WTC11 (cell line): ENCODE measurements around the gene TELO2. TPM values are rescaled to one million over a fixed set of nuclear protein-coding genes. Genes with fewer than 3 reads are reported as not detected.

Source experiments
- ATAC-seq: fragments of 200-7000 bp; cut with Tn5 transposase; 2 replicates; pipeline ENCODE4 v1.10.0; 2021; ENCODE audit warnings: mild to moderate bottlenecking, moderate library complexity
- CTCF ChIA-PET: fragments of 300-600 bp; sonication (Branson Sonifier 250); formaldehyde crosslinking; loops from one replicate; lab custom pipeline; 2021; ENCODE audit warnings: antibody characterized with exemption; lab: Charles Lee
- POLR2A ChIA-PET: fragments of 350-600 bp; sonication (Branson Sonifier 250); formaldehyde crosslinking; loops from one replicate; lab custom pipeline; 2021; ENCODE audit warnings: antibody characterized with exemption; lab: Charles Lee
- DNase-seq: peaks from one replicate; pipeline ENCODE4 v3.0.0; 2021; ENCODE audit warnings: low spot score
- H3K27ac Mint-ChIP-seq: 2 replicates; pipeline ENCODE4 v1.8.0; 2021; ENCODE audit warnings: mixed read lengths
- H3K27me3 Mint-ChIP-seq: 2 replicates; pipeline ENCODE4 v1.8.0; 2021; ENCODE audit warnings: low read depth, mild to moderate bottlenecking, moderate library complexity, mixed read lengths
- H3K36me3 Mint-ChIP-seq: 2 replicates; pipeline ENCODE4 v1.8.0; 2021; ENCODE audit warnings: mixed read lengths
- H3K4me1 Mint-ChIP-seq: 2 replicates; pipeline ENCODE4 v1.8.0; 2022; ENCODE audit warnings: mixed read lengths
- H3K4me3 Mint-ChIP-seq: 2 replicates; pipeline ENCODE4 v1.8.0; 2021; ENCODE audit warnings: mild to moderate bottlenecking, moderate library complexity, mixed read lengths
- H3K9me3 Mint-ChIP-seq: 2 replicates; pipeline ENCODE4 v1.8.0; 2021; ENCODE audit warnings: mixed read lengths
- ETV6 ChIP-seq: sonication (generic); formaldehyde crosslinking; IDR thresholded peaks from 2 replicates; pipeline ENCODE4 v1.8.1; 2022; ENCODE audit warnings: mild to moderate bottlenecking, missing genetic modification reagents
- FOXP1 ChIP-seq: sonication (generic); formaldehyde crosslinking; IDR thresholded peaks from 2 replicates; pipeline ENCODE4 v1.8.0; 2022; ENCODE audit warnings: missing genetic modification reagents, mild to moderate bottlenecking, moderate library complexity, borderline replicate concordance
- HMGA2 ChIP-seq: fragments of 250-450 bp; sonication (Bioruptor Pico); IDR thresholded peaks from 2 replicates; pipeline ENCODE4 v1.4.0; 2021; ENCODE audit warnings: mild to moderate bottlenecking, moderate library complexity
- IRF2 ChIP-seq: sonication (generic); formaldehyde crosslinking; IDR thresholded peaks from 2 replicates; pipeline ENCODE4 v1.8.0; 2022; ENCODE audit warnings: low read depth, missing genetic modification reagents, borderline replicate concordance
- JUN ChIP-seq: sonication (generic); formaldehyde crosslinking; IDR thresholded peaks from 2 replicates; pipeline ENCODE4 v1.8.0; 2023; ENCODE audit warnings: mild to moderate bottlenecking, missing genetic modification reagents
- NR2C2 ChIP-seq: sonication (generic); formaldehyde crosslinking; IDR thresholded peaks from 2 replicates; pipeline ENCODE4 v1.8.0; 2022; ENCODE audit warnings: mild to moderate bottlenecking, missing genetic modification reagents
- OVOL2 ChIP-seq: fragments of 250-450 bp; sonication (Bioruptor Pico); IDR thresholded peaks from 2 replicates; pipeline ENCODE4 v1.9.0; 2021; ENCODE audit warnings: mild to moderate bottlenecking, borderline replicate concordance
- RORB ChIP-seq: fragments of 250-450 bp; sonication (Bioruptor Pico); IDR thresholded peaks from 2 replicates; pipeline ENCODE4 v1.9.0; 2021; ENCODE audit warnings: mild to moderate bottlenecking
- TCF7 ChIP-seq: sonication (generic); formaldehyde crosslinking; IDR thresholded peaks from 2 replicates; pipeline ENCODE4 v1.8.0; 2022; ENCODE audit warnings: mild to moderate bottlenecking, low read depth, missing genetic modification reagents, moderate library complexity
- ZNF219 ChIP-seq: sonication (generic); formaldehyde crosslinking; IDR thresholded peaks from 2 replicates; pipeline ENCODE4 v1.8.0; 2023; ENCODE audit warnings: missing genetic modification reagents, mild to moderate bottlenecking, borderline replicate concordance
- total RNA-seq: library from RNA; stranded (reverse); gene quantifications from 3 replicates; pipeline ENCODE4 v1.2.3, GENCODE V29; 2021
- TF ChIP-seq, protein P1 (sequence below): fragments of 200-600 bp; IDR thresholded peaks from 2 replicates; pipeline ENCODE4 v1.8.0; 2022; ENCODE audit warnings: antibody characterized with exemption
- TF ChIP-seq, protein P2 (sequence below): fragments of 250-450 bp; sonication (Bioruptor Pico); IDR thresholded peaks from 2 replicates; pipeline ENCODE4 v2.1.2; 2022; ENCODE audit warnings: mild to moderate bottlenecking, moderate library complexity
- TF ChIP-seq, protein P3 (sequence below): sonication (generic); formaldehyde crosslinking; IDR thresholded peaks from 2 replicates; pipeline ENCODE4 v1.8.0; 2022; ENCODE audit warnings: mild to moderate bottlenecking, missing genetic modification reagents
- TF ChIP-seq, protein P4 (sequence below): fragments of 250-450 bp; sonication (Bioruptor Pico); IDR thresholded peaks from 2 replicates; pipeline ENCODE4 v1.9.0; 2021; ENCODE audit warnings: moderate library complexity, mild to moderate bottlenecking, inconsistent platforms, borderline replicate concordance
- TF ChIP-seq, protein P5 (sequence below): sonication (generic); formaldehyde crosslinking; IDR thresholded peaks from 2 replicates; pipeline ENCODE4 v1.8.0; 2022; ENCODE audit warnings: mild to moderate bottlenecking, missing genetic modification reagents
- TF ChIP-seq, protein P6 (sequence below): sonication (generic); formaldehyde crosslinking; IDR thresholded peaks from 2 replicates; pipeline ENCODE4 v1.8.0; 2022; ENCODE audit warnings: missing genetic modification reagents

The TELO2 gene
- total RNA-seq, 1 experiment from 2014 or later: 86.7 TPM

DNA sequence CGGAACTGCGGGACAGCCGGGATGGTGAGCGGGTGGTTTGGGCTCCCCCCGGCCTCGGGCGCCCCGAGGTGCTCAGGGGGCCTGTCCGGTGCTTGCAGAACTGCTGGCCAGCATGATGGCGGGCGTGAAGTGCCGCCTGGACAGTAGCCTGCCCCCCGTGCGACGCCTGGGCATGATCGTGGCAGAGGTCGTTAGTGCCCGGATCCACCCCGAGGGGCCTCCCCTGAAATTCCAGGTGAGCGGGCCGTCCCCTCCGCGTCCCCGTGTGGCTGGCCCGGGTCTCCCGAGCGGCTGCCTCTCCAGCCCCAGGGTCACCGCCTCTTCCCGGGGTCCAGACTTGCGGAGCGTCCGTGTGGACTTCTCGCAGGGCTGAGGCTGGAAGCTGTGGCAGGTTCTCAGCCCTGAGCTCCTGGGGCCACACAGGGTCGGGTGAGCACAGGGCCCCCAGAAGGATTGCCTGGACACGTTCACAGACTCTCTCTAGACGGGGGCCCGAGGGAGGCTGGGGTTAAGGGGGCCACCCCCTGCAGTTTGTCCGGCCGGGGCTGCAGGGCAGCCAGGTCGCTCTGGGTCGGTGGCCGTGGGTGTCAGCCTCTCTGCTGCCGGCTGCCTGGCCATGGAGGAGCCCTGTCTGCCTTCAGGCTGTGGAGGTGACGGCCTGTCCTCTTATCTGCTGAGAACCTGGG lies 7.4 kb downstream of the TELO2 start:
- no peak for ATAC-seq
- ChIA-PET CTCF (interaction anchor here (1.3 kb wide), 1 partner anchor 43 kb away, joined by 3 read pairs; no protein-coding TSS in a partner anchor), POLR2A (no interaction called here)
- Mint-ChIP-seq H3K27me3 (no peaks in the 10 kb centered on the region), H3K4me3 (no peak overlapping the region), H3K36me3 (peaks cover 18% of the 10 kb centered on the region), H3K27ac (no peak overlapping the region), H3K4me1 (no peaks in the 10 kb centered on the region), H3K9me3 (no peaks in the 10 kb centered on the region)
- DNase-seq: no peak
- TF ChIP-seq TCF7 (no peak), FOXP1 (CRISPR knock-in tag) (no peak), NR2C2 (no peak), ETV6 (no peak), IRF2 (no peak), HMGA2 (CRISPR knock-in tag) (no peak), OVOL2 (CRISPR knock-in tag) (no peak), RORB (no peak), ZNF219 (CRISPR knock-in tag) (no peak), JUN (CRISPR knock-in tag) (no peak)
- TF ChIP-seq, protein P1, sequence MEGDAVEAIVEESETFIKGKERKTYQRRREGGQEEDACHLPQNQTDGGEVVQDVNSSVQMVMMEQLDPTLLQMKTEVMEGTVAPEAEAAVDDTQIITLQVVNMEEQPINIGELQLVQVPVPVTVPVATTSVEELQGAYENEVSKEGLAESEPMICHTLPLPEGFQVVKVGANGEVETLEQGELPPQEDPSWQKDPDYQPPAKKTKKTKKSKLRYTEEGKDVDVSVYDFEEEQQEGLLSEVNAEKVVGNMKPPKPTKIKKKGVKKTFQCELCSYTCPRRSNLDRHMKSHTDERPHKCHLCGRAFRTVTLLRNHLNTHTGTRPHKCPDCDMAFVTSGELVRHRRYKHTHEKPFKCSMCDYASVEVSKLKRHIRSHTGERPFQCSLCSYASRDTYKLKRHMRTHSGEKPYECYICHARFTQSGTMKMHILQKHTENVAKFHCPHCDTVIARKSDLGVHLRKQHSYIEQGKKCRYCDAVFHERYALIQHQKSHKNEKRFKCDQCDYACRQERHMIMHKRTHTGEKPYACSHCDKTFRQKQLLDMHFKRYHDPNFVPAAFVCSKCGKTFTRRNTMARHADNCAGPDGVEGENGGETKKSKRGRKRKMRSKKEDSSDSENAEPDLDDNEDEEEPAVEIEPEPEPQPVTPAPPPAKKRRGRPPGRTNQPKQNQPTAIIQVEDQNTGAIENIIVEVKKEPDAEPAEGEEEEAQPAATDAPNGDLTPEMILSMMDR: no peak
- TF ChIP-seq, protein P2, sequence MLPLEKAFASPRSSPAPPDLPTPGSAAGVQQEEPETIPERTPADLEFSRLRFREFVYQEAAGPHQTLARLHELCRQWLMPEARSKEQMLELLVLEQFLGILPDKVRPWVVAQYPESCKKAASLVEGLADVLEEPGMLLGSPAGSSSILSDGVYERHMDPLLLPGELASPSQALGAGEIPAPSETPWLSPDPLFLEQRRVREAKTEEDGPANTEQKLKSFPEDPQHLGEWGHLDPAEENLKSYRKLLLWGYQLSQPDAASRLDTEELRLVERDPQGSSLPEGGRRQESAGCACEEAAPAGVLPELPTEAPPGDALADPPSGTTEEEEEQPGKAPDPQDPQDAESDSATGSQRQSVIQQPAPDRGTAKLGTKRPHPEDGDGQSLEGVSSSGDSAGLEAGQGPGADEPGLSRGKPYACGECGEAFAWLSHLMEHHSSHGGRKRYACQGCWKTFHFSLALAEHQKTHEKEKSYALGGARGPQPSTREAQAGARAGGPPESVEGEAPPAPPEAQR (CRISPR knock-in tag): no peak
- TF ChIP-seq, protein P3, sequence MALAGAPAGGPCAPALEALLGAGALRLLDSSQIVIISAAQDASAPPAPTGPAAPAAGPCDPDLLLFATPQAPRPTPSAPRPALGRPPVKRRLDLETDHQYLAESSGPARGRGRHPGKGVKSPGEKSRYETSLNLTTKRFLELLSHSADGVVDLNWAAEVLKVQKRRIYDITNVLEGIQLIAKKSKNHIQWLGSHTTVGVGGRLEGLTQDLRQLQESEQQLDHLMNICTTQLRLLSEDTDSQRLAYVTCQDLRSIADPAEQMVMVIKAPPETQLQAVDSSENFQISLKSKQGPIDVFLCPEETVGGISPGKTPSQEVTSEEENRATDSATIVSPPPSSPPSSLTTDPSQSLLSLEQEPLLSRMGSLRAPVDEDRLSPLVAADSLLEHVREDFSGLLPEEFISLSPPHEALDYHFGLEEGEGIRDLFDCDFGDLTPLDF (CRISPR knock-in tag): no peak
- TF ChIP-seq, protein P4, sequence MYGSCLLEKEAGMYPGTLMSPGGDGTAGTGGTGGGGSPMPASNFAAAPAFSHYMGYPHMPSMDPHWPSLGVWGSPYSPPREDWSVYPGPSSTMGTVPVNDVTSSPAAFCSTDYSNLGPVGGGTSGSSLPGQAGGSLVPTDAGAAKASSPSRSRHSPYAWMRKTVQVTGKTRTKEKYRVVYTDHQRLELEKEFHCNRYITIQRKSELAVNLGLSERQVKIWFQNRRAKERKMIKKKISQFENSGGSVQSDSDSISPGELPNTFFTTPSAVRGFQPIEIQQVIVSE: no peak
- TF ChIP-seq, protein P5, sequence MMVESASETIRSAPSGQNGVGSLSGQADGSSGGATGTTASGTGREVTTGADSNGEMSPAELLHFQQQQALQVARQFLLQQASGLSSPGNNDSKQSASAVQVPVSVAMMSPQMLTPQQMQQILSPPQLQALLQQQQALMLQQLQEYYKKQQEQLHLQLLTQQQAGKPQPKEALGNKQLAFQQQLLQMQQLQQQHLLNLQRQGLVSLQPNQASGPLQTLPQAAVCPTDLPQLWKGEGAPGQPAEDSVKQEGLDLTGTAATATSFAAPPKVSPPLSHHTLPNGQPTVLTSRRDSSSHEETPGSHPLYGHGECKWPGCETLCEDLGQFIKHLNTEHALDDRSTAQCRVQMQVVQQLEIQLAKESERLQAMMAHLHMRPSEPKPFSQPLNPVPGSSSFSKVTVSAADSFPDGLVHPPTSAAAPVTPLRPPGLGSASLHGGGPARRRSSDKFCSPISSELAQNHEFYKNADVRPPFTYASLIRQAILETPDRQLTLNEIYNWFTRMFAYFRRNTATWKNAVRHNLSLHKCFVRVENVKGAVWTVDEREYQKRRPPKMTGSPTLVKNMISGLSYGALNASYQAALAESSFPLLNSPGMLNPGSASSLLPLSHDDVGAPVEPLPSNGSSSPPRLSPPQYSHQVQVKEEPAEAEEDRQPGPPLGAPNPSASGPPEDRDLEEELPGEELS (CRISPR knock-in tag): no peak
- TF ChIP-seq, protein P6, sequence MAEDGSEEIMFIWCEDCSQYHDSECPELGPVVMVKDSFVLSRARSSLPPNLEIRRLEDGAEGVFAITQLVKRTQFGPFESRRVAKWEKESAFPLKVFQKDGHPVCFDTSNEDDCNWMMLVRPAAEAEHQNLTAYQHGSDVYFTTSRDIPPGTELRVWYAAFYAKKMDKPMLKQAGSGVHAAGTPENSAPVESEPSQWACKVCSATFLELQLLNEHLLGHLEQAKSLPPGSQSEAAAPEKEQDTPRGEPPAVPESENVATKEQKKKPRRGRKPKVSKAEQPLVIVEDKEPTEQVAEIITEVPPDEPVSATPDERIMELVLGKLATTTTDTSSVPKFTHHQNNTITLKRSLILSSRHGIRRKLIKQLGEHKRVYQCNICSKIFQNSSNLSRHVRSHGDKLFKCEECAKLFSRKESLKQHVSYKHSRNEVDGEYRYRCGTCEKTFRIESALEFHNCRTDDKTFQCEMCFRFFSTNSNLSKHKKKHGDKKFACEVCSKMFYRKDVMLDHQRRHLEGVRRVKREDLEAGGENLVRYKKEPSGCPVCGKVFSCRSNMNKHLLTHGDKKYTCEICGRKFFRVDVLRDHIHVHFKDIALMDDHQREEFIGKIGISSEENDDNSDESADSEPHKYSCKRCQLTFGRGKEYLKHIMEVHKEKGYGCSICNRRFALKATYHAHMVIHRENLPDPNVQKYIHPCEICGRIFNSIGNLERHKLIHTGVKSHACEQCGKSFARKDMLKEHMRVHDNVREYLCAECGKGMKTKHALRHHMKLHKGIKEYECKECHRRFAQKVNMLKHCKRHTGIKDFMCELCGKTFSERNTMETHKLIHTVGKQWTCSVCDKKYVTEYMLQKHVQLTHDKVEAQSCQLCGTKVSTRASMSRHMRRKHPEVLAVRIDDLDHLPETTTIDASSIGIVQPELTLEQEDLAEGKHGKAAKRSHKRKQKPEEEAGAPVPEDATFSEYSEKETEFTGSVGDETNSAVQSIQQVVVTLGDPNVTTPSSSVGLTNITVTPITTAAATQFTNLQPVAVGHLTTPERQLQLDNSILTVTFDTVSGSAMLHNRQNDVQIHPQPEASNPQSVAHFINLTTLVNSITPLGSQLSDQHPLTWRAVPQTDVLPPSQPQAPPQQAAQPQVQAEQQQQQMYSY (CRISPR knock-in tag): no peak
